Measurements from ENCODE around the gene DPY19L1.

DNA sequence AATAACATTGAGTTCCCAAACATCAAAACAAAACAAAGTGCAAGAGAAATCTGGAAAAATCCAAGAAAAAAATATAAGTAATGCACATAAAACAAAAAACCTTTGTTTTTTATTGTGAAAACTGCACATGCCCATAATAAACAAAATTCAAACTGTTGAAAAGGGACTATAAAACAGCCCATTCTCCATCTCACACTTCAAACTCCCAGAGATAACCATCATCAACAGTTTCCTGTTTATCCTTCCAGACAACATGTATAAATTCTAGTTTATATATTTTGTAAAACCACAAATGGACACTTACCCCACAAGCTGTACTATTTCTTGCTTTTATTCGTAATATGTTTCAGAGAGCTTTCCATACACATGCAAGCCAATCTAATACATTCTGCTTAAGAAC is 79.3 kb downstream of the DPY19L1 start:
- no peak for TF ChIP-seq SIN3A (IDR thresholded peaks at IDR 0.05; ENCODE audit: borderline replicate concordance, insufficient read depth, low read length)
- TF ChIP-seq TAF1 (IDR thresholded peaks at IDR 0.05; ENCODE audit: borderline replicate concordance, insufficient read depth, low read length) = no peak
- no peak for TF ChIP-seq POLR2AphosphoS5 (IDR thresholded peaks at IDR 0.05; ENCODE audit: low read depth, low read length)
- TF ChIP-seq, protein P1, sequence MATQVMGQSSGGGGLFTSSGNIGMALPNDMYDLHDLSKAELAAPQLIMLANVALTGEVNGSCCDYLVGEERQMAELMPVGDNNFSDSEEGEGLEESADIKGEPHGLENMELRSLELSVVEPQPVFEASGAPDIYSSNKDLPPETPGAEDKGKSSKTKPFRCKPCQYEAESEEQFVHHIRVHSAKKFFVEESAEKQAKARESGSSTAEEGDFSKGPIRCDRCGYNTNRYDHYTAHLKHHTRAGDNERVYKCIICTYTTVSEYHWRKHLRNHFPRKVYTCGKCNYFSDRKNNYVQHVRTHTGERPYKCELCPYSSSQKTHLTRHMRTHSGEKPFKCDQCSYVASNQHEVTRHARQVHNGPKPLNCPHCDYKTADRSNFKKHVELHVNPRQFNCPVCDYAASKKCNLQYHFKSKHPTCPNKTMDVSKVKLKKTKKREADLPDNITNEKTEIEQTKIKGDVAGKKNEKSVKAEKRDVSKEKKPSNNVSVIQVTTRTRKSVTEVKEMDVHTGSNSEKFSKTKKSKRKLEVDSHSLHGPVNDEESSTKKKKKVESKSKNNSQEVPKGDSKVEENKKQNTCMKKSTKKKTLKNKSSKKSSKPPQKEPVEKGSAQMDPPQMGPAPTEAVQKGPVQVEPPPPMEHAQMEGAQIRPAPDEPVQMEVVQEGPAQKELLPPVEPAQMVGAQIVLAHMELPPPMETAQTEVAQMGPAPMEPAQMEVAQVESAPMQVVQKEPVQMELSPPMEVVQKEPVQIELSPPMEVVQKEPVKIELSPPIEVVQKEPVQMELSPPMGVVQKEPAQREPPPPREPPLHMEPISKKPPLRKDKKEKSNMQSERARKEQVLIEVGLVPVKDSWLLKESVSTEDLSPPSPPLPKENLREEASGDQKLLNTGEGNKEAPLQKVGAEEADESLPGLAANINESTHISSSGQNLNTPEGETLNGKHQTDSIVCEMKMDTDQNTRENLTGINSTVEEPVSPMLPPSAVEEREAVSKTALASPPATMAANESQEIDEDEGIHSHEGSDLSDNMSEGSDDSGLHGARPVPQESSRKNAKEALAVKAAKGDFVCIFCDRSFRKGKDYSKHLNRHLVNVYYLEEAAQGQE (IDR thresholded peaks at IDR 0.05; ENCODE audit: insufficient read depth in 1 of 2, low read depth in 2 of 2, low read length in 2 of 2) = no peak
